WTC11 (cell line): ENCODE data around the gene CCDC43. TPM values are rescaled to one million over a fixed set of nuclear protein-coding genes. Genes with fewer than 3 reads are reported as not detected.

Source experiments
- ATAC-seq: fragments of 200-7000 bp; cut with Tn5 transposase; 2 replicates; pipeline ENCODE4 v1.10.0; 2021; ENCODE audit warnings: mild to moderate bottlenecking, moderate library complexity
- CTCF ChIA-PET: fragments of 300-600 bp; sonication (Branson Sonifier 250); formaldehyde crosslinking; loops from one replicate; lab custom pipeline; 2021; ENCODE audit warnings: antibody characterized with exemption; lab: Charles Lee
- POLR2A ChIA-PET: fragments of 350-600 bp; sonication (Branson Sonifier 250); formaldehyde crosslinking; loops from one replicate; lab custom pipeline; 2021; ENCODE audit warnings: antibody characterized with exemption; lab: Charles Lee
- DNase-seq: peaks from one replicate; pipeline ENCODE4 v3.0.0; 2021; ENCODE audit warnings: low spot score
- H3K27ac Mint-ChIP-seq: 2 replicates; pipeline ENCODE4 v1.8.0; 2021; ENCODE audit warnings: mixed read lengths
- H3K27me3 Mint-ChIP-seq: 2 replicates; pipeline ENCODE4 v1.8.0; 2021; ENCODE audit warnings: low read depth, mild to moderate bottlenecking, moderate library complexity, mixed read lengths
- H3K36me3 Mint-ChIP-seq: 2 replicates; pipeline ENCODE4 v1.8.0; 2021; ENCODE audit warnings: mixed read lengths
- H3K4me1 Mint-ChIP-seq: 2 replicates; pipeline ENCODE4 v1.8.0; 2022; ENCODE audit warnings: mixed read lengths
- H3K4me3 Mint-ChIP-seq: 2 replicates; pipeline ENCODE4 v1.8.0; 2021; ENCODE audit warnings: mild to moderate bottlenecking, moderate library complexity, mixed read lengths
- H3K9me3 Mint-ChIP-seq: 2 replicates; pipeline ENCODE4 v1.8.0; 2021; ENCODE audit warnings: mixed read lengths
- CBFB ChIP-seq: sonication (generic); formaldehyde crosslinking; IDR thresholded peaks from 2 replicates; pipeline ENCODE4 v1.8.1; 2022; ENCODE audit warnings: mild to moderate bottlenecking, low read depth, missing genetic modification reagents
- ESRRA ChIP-seq: sonication (generic); formaldehyde crosslinking; IDR thresholded peaks from 2 replicates; pipeline ENCODE4 v1.8.1; 2022; ENCODE audit warnings: mild to moderate bottlenecking, missing genetic modification reagents, borderline replicate concordance
- FOXP1 ChIP-seq: sonication (generic); formaldehyde crosslinking; IDR thresholded peaks from 2 replicates; pipeline ENCODE4 v1.8.0; 2022; ENCODE audit warnings: missing genetic modification reagents, mild to moderate bottlenecking, moderate library complexity, borderline replicate concordance
- MXD4 ChIP-seq: fragments of 250-450 bp; sonication (Bioruptor Pico); IDR thresholded peaks from 2 replicates; pipeline ENCODE4 v1.8.0; 2021; ENCODE audit warnings: mild to moderate bottlenecking, moderate library complexity, borderline replicate concordance
- NFE2L1 ChIP-seq: sonication (generic); formaldehyde crosslinking; IDR thresholded peaks from 2 replicates; pipeline ENCODE4 v1.8.1; 2023; ENCODE audit warnings: missing genetic modification reagents
- RELA ChIP-seq: sonication (generic); formaldehyde crosslinking; IDR thresholded peaks from 2 replicates; pipeline ENCODE4 v1.8.1; 2022; ENCODE audit warnings: missing genetic modification reagents, mild to moderate bottlenecking, borderline replicate concordance
- SMAD4 ChIP-seq: sonication (generic); formaldehyde crosslinking; IDR thresholded peaks from 2 replicates; pipeline ENCODE4 v1.8.0; 2022; ENCODE audit warnings: mild to moderate bottlenecking, missing genetic modification reagents
- TP53 ChIP-seq: sonication (generic); formaldehyde crosslinking; IDR thresholded peaks from 2 replicates; pipeline ENCODE4 v1.8.1; 2023; ENCODE audit warnings: mild to moderate bottlenecking, missing genetic modification reagents
- ZNF232 ChIP-seq: sonication (generic); formaldehyde crosslinking; IDR thresholded peaks from 2 replicates; pipeline ENCODE4 v1.8.0; 2022; ENCODE audit warnings: mild to moderate bottlenecking, missing genetic modification reagents
- total RNA-seq: library from RNA; stranded (reverse); gene quantifications from 3 replicates; pipeline ENCODE4 v1.2.3, GENCODE V29; 2021
- TF ChIP-seq, protein P1 (sequence below): sonication (generic); formaldehyde crosslinking; IDR thresholded peaks from 2 replicates; pipeline ENCODE4 v1.8.1; 2022; ENCODE audit warnings: mild to moderate bottlenecking, moderate library complexity, missing genetic modification reagents
- TF ChIP-seq, protein P2 (sequence below): sonication (generic); formaldehyde crosslinking; IDR thresholded peaks from 2 replicates; pipeline ENCODE4 v1.8.0; 2022; ENCODE audit warnings: mild to moderate bottlenecking, missing genetic modification reagents
- TF ChIP-seq, protein P3 (sequence below): sonication (generic); formaldehyde crosslinking; IDR thresholded peaks from 2 replicates; pipeline ENCODE4 v1.8.0; 2023; ENCODE audit warnings: missing genetic modification reagents, mild to moderate bottlenecking, borderline replicate concordance
- TF ChIP-seq, protein P4 (sequence below): fragments of 250-450 bp; sonication (Bioruptor Pico); IDR thresholded peaks from 2 replicates; pipeline ENCODE4 v1.9.0; 2021; ENCODE audit warnings: mild to moderate bottlenecking, borderline replicate concordance
- TF ChIP-seq, protein P5 (sequence below): sonication (generic); formaldehyde crosslinking; IDR thresholded peaks from 2 replicates; pipeline ENCODE4 v1.8.0; 2022; ENCODE audit warnings: mild to moderate bottlenecking, missing genetic modification reagents
- TF ChIP-seq, protein P6 (sequence below): fragments of 200-600 bp; IDR thresholded peaks from 2 replicates; pipeline ENCODE4 v1.8.0; 2022; ENCODE audit warnings: antibody characterized with exemption

The CCDC43 gene
- total RNA-seq, 1 experiment from 2014 or later, result 37.9 TPM

DNA sequence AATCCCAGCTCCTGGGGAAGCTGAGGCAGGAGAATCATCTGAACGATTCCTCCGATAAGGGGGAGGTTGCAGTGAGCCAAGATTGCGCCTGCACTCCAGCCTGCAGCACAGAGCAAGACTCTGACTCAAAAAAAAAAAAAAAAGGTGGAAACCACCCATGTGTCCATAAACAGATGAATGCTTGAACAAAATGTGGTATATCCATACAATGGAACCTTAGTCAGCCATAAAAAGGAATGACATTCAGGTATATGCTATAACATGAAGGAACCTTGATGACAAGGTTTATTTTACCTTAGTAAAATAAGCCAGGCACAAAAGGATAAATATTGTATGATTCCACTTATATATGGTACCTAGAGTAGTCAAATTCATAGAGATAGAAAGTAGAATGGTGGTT lies 36.2 kb downstream of the CCDC43 start:
- no peak for DNase-seq
- Mint-ChIP-seq H3K4me1 (peaks cover 3% of the 10 kb centered on the region), H3K4me3 (no peak overlapping the region), H3K36me3 (peaks cover 7% of the 10 kb centered on the region), H3K27ac (no peak overlapping the region), H3K9me3 (peaks cover 6% of the 10 kb centered on the region), H3K27me3 (peaks cover 82% of the 10 kb centered on the region)
- no peak for ATAC-seq
- ChIA-PET POLR2A (no interaction called here), CTCF (no interaction called here)
- TF ChIP-seq FOXP1 (CRISPR knock-in tag) (no peak), ZNF232 (CRISPR knock-in tag) (no peak), ESRRA (CRISPR knock-in tag) (no peak), NFE2L1 (no peak), TP53 (CRISPR knock-in tag) (no peak), MXD4 (CRISPR knock-in tag) (no peak), CBFB (CRISPR knock-in tag) (no peak), RELA (CRISPR knock-in tag) (no peak)
- TF ChIP-seq, protein P1, sequence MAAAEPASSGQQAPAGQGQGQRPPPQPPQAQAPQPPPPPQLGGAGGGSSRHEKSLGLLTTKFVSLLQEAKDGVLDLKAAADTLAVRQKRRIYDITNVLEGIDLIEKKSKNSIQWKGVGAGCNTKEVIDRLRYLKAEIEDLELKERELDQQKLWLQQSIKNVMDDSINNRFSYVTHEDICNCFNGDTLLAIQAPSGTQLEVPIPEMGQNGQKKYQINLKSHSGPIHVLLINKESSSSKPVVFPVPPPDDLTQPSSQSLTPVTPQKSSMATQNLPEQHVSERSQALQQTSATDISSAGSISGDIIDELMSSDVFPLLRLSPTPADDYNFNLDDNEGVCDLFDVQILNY (CRISPR knock-in tag), result no peak
- TF ChIP-seq, protein P2, sequence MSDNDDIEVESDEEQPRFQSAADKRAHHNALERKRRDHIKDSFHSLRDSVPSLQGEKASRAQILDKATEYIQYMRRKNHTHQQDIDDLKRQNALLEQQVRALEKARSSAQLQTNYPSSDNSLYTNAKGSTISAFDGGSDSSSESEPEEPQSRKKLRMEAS, result no peak
- TF ChIP-seq, protein P3, sequence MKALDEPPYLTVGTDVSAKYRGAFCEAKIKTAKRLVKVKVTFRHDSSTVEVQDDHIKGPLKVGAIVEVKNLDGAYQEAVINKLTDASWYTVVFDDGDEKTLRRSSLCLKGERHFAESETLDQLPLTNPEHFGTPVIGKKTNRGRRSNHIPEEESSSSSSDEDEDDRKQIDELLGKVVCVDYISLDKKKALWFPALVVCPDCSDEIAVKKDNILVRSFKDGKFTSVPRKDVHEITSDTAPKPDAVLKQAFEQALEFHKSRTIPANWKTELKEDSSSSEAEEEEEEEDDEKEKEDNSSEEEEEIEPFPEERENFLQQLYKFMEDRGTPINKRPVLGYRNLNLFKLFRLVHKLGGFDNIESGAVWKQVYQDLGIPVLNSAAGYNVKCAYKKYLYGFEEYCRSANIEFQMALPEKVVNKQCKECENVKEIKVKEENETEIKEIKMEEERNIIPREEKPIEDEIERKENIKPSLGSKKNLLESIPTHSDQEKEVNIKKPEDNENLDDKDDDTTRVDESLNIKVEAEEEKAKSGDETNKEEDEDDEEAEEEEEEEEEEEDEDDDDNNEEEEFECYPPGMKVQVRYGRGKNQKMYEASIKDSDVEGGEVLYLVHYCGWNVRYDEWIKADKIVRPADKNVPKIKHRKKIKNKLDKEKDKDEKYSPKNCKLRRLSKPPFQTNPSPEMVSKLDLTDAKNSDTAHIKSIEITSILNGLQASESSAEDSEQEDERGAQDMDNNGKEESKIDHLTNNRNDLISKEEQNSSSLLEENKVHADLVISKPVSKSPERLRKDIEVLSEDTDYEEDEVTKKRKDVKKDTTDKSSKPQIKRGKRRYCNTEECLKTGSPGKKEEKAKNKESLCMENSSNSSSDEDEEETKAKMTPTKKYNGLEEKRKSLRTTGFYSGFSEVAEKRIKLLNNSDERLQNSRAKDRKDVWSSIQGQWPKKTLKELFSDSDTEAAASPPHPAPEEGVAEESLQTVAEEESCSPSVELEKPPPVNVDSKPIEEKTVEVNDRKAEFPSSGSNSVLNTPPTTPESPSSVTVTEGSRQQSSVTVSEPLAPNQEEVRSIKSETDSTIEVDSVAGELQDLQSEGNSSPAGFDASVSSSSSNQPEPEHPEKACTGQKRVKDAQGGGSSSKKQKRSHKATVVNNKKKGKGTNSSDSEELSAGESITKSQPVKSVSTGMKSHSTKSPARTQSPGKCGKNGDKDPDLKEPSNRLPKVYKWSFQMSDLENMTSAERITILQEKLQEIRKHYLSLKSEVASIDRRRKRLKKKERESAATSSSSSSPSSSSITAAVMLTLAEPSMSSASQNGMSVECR (CRISPR knock-in tag), result no peak

DNA sequence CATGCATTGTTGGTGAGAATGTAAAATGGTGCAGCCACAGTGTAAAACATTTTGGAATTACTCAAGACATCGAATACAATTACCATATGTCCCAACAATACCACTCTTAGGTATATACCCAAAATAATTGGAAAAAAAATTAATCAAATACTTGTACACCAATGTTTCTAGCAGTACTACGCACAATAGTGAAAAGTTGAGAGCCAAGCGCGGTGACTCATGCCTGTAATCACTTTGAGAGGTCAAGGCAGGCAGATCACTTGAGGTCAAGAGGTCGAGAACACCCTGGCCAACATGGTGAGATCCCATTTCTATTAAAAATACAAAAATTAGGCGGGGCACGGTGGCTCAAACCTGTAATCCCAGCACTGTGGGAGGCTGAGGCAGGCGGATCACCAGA lies 36.8 kb downstream of the CCDC43 start:
- CTCF ChIA-PET, result no interaction called here
- no peak overlapping the region for H3K27ac Mint-ChIP-seq
- no peak overlapping the region for H3K4me3 Mint-ChIP-seq
- peaks cover 7% of the 10 kb centered on the region for H3K36me3 Mint-ChIP-seq
- peaks cover 6% of the 10 kb centered on the region for H3K9me3 Mint-ChIP-seq
- TF ChIP-seq SMAD4, result no peak
- TF ChIP-seq, protein P4, sequence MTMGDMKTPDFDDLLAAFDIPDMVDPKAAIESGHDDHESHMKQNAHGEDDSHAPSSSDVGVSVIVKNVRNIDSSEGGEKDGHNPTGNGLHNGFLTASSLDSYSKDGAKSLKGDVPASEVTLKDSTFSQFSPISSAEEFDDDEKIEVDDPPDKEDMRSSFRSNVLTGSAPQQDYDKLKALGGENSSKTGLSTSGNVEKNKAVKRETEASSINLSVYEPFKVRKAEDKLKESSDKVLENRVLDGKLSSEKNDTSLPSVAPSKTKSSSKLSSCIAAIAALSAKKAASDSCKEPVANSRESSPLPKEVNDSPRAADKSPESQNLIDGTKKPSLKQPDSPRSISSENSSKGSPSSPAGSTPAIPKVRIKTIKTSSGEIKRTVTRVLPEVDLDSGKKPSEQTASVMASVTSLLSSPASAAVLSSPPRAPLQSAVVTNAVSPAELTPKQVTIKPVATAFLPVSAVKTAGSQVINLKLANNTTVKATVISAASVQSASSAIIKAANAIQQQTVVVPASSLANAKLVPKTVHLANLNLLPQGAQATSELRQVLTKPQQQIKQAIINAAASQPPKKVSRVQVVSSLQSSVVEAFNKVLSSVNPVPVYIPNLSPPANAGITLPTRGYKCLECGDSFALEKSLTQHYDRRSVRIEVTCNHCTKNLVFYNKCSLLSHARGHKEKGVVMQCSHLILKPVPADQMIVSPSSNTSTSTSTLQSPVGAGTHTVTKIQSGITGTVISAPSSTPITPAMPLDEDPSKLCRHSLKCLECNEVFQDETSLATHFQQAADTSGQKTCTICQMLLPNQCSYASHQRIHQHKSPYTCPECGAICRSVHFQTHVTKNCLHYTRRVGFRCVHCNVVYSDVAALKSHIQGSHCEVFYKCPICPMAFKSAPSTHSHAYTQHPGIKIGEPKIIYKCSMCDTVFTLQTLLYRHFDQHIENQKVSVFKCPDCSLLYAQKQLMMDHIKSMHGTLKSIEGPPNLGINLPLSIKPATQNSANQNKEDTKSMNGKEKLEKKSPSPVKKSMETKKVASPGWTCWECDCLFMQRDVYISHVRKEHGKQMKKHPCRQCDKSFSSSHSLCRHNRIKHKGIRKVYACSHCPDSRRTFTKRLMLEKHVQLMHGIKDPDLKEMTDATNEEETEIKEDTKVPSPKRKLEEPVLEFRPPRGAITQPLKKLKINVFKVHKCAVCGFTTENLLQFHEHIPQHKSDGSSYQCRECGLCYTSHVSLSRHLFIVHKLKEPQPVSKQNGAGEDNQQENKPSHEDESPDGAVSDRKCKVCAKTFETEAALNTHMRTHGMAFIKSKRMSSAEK (CRISPR knock-in tag), result no peak
- TF ChIP-seq, protein P5, sequence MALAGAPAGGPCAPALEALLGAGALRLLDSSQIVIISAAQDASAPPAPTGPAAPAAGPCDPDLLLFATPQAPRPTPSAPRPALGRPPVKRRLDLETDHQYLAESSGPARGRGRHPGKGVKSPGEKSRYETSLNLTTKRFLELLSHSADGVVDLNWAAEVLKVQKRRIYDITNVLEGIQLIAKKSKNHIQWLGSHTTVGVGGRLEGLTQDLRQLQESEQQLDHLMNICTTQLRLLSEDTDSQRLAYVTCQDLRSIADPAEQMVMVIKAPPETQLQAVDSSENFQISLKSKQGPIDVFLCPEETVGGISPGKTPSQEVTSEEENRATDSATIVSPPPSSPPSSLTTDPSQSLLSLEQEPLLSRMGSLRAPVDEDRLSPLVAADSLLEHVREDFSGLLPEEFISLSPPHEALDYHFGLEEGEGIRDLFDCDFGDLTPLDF, result no peak
- TF ChIP-seq, protein P6, sequence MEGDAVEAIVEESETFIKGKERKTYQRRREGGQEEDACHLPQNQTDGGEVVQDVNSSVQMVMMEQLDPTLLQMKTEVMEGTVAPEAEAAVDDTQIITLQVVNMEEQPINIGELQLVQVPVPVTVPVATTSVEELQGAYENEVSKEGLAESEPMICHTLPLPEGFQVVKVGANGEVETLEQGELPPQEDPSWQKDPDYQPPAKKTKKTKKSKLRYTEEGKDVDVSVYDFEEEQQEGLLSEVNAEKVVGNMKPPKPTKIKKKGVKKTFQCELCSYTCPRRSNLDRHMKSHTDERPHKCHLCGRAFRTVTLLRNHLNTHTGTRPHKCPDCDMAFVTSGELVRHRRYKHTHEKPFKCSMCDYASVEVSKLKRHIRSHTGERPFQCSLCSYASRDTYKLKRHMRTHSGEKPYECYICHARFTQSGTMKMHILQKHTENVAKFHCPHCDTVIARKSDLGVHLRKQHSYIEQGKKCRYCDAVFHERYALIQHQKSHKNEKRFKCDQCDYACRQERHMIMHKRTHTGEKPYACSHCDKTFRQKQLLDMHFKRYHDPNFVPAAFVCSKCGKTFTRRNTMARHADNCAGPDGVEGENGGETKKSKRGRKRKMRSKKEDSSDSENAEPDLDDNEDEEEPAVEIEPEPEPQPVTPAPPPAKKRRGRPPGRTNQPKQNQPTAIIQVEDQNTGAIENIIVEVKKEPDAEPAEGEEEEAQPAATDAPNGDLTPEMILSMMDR, result no peak
- POLR2A ChIA-PET, result no interaction called here
- no peak for ATAC-seq
- no peak for DNase-seq
- H3K27me3 Mint-ChIP-seq, result peaks cover 76% of the 10 kb centered on the region
- peaks cover 3% of the 10 kb centered on the region for H3K4me1 Mint-ChIP-seq
